ENCODE measurements around the gene HBZ.

DNA sequence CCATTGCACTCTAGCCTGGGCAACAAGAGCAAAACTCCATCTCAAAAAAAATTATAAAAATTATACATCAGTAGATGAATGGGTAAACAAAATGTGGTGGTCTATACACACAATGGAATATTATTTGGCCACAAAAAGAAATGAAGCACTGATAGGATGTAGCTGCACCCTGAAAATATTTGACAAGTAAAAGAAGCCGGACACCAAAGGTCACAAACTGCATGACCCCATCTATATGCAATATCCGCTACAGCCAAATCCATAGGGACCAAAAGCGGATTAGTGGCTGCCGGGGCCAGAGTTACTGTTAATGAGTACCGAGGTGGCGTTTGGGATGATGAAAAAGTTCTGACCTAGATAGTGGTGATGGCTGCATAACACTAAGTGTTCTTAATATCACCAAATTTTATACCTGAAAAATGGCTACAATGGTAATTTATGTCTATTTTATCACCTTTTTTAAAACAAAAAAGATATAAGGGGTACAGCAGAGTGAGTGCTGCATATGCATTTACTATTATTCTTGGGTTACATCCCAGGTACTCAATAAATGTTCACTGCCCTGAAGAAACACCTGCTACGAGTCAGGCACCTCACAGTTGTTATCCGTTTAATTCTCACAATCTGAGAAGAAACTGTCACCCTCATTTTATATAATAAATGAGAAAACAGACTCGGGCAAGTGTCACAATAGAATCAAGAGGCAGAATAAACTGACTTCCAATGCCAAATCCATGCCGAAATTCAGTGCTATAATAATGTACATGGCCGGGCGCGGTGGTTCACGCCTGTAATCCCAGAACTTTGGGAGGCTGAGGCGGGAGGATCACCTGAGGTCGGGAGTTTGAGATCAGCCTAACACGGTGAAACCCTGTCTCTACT lies 27.0 kb downstream of the HBZ start:
- TF ChIP-seq, protein P1, sequence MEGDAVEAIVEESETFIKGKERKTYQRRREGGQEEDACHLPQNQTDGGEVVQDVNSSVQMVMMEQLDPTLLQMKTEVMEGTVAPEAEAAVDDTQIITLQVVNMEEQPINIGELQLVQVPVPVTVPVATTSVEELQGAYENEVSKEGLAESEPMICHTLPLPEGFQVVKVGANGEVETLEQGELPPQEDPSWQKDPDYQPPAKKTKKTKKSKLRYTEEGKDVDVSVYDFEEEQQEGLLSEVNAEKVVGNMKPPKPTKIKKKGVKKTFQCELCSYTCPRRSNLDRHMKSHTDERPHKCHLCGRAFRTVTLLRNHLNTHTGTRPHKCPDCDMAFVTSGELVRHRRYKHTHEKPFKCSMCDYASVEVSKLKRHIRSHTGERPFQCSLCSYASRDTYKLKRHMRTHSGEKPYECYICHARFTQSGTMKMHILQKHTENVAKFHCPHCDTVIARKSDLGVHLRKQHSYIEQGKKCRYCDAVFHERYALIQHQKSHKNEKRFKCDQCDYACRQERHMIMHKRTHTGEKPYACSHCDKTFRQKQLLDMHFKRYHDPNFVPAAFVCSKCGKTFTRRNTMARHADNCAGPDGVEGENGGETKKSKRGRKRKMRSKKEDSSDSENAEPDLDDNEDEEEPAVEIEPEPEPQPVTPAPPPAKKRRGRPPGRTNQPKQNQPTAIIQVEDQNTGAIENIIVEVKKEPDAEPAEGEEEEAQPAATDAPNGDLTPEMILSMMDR (IDR thresholded peaks at IDR 0.05), result no peak
- no peak for TF ChIP-seq POLR2A (IDR thresholded peaks at IDR 0.05)
